HG03457 (cell line): ENCODE results near the gene MAL.
"Not testable (repeated sequence)": the region's sequence is repeated elsewhere in the genome, so short reads cannot be mapped to it uniquely, and the experiment has no call there.

Source experiments
- ATAC-seq: cut with Tn5 transposase; IDR thresholded peaks from one replicate; pipeline ENCODE4 v1.9.1; 2021; ENCODE audit warnings: moderate number of reproducible peaks; ENCODE audit not compliant: unreplicated experiment

Gene MAL

GRCh38 chr2:95087379-95087778, 61.9 kb downstream of the MAL start:
- ATAC-seq = no peak

GRCh38 chr2:95091885-95092555, 66.5 kb downstream of the MAL start:
- no peak for ATAC-seq

GRCh38 chr2:95098273-95098672, 72.8 kb downstream of the MAL start:
- not testable (repeated sequence) for ATAC-seq

DNA sequence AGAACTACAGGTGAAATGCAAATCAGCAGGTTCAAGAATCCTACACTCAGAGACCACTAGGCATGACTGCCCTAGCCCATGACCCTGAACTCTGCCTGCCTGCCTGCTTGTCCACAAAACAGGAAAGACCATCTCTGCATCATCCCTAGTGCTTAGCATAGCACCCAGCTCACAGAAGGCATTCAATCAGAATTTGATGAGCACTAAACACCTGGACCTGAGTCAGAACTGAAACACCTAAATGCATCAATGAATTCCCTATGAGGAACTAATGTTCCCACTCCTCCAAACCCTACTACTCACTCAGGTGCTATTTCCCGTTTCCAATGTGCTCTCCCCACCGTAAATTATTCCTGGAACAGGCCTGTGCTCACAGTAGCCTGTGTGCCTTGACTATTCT, 74.4 kb downstream of the MAL start:
- ATAC-seq = no peak
